ENCODE data around the gene ROBO3.

ROBO3 gene

DNA sequence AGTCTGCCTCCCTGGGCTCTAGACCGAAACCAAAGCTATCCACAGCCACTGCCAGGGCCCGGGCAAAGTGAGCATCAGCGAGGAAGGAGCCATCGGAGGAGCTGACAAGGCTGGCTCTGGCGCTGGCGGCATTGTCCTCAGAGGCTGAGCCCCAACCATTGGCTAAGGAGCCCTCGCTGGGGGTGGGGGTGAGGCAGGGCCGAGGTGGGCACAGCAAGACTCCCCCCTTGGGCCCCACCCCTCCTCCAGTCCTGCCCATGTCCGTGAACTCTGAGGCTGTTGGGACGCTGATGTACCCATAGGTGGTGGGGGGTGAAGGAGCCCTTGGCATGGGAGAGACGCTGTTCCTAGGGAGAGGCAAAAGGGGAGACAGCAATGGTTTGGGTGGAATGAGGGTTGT is 21.2 kb downstream of the ROBO3 start:
- H3K27ac ChIP-seq (replicated peaks) = no peak overlapping the region
- H3K27me3 ChIP-seq (ENCODE audit: insufficient read depth, poor library complexity, severe bottlenecking) = no peaks in the 10 kb centered on the region
- TF ChIP-seq SPI1 (IDR thresholded peaks at IDR 0.05; ENCODE audit: borderline replicate concordance, low read depth) (no peak), GABPA (IDR thresholded peaks at IDR 0.05; ENCODE audit: low read depth) (no peak), POLR2AphosphoS5 (IDR thresholded peaks at IDR 0.05; ENCODE audit: low read depth) (no peak)
- TF ChIP-seq, protein P1, sequence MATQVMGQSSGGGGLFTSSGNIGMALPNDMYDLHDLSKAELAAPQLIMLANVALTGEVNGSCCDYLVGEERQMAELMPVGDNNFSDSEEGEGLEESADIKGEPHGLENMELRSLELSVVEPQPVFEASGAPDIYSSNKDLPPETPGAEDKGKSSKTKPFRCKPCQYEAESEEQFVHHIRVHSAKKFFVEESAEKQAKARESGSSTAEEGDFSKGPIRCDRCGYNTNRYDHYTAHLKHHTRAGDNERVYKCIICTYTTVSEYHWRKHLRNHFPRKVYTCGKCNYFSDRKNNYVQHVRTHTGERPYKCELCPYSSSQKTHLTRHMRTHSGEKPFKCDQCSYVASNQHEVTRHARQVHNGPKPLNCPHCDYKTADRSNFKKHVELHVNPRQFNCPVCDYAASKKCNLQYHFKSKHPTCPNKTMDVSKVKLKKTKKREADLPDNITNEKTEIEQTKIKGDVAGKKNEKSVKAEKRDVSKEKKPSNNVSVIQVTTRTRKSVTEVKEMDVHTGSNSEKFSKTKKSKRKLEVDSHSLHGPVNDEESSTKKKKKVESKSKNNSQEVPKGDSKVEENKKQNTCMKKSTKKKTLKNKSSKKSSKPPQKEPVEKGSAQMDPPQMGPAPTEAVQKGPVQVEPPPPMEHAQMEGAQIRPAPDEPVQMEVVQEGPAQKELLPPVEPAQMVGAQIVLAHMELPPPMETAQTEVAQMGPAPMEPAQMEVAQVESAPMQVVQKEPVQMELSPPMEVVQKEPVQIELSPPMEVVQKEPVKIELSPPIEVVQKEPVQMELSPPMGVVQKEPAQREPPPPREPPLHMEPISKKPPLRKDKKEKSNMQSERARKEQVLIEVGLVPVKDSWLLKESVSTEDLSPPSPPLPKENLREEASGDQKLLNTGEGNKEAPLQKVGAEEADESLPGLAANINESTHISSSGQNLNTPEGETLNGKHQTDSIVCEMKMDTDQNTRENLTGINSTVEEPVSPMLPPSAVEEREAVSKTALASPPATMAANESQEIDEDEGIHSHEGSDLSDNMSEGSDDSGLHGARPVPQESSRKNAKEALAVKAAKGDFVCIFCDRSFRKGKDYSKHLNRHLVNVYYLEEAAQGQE (IDR thresholded peaks at IDR 0.05; ENCODE audit: insufficient replicate concordance, low read depth) = no peak
- TF ChIP-seq, protein P2, sequence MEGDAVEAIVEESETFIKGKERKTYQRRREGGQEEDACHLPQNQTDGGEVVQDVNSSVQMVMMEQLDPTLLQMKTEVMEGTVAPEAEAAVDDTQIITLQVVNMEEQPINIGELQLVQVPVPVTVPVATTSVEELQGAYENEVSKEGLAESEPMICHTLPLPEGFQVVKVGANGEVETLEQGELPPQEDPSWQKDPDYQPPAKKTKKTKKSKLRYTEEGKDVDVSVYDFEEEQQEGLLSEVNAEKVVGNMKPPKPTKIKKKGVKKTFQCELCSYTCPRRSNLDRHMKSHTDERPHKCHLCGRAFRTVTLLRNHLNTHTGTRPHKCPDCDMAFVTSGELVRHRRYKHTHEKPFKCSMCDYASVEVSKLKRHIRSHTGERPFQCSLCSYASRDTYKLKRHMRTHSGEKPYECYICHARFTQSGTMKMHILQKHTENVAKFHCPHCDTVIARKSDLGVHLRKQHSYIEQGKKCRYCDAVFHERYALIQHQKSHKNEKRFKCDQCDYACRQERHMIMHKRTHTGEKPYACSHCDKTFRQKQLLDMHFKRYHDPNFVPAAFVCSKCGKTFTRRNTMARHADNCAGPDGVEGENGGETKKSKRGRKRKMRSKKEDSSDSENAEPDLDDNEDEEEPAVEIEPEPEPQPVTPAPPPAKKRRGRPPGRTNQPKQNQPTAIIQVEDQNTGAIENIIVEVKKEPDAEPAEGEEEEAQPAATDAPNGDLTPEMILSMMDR (IDR thresholded peaks at IDR 0.05; ENCODE audit: insufficient read depth, low read length) = no peak
- H3K4me3 ChIP-seq (replicated peaks; ENCODE audit: insufficient read depth, low read length) = no peak overlapping the region
- DNase-seq (ENCODE audit: low read depth in 1 of 2, low spot score in 1 of 2) = no peak

DNA sequence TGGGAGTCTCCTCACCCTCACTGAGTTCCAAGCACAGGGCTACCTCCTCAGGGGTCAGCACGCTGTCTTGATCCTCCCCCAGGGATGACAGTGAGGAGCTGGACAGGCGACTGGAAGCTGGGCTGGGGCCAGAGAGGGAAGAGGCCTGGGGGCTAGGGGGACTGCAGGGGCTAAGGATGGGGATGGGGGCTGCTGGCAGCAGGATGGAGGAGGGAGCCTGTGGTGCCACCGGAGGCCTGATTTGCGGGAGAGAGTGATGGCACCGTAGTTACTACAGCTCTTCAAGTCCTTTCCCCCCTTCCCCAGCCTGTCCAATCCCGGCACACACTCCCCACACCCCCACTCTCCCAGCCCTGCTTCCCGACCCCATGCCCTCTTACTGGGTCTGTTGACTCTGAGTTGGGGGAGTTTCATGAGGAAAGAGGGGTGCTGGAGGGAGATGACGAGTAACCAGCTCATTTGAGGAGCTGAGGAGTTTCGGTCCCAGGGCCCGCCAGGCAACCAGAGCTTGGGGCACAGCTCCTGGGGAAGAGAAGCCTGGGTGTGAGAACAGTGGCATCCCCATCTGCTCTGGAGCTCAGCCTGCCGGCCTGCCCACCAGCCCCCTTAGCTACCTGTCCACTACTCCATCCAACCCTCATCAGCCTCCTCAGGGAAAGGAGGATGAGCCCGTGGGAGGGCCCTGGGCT is 21.9 kb downstream of the ROBO3 start:
- no peaks in the 10 kb centered on the region for H3K27me3 ChIP-seq (ENCODE audit: insufficient read depth, poor library complexity, severe bottlenecking)
- TF ChIP-seq GABPA (IDR thresholded peaks at IDR 0.05; ENCODE audit: low read depth) (no peak), SPI1 (IDR thresholded peaks at IDR 0.05; ENCODE audit: borderline replicate concordance, low read depth) (no peak), POLR2AphosphoS5 (IDR thresholded peaks at IDR 0.05; ENCODE audit: low read depth) (no peak)
- TF ChIP-seq, protein P2 (IDR thresholded peaks at IDR 0.05; ENCODE audit: insufficient read depth, low read length) = no peak
- TF ChIP-seq, protein P1 (IDR thresholded peaks at IDR 0.05; ENCODE audit: insufficient replicate concordance, low read depth) = no peak

DNA sequence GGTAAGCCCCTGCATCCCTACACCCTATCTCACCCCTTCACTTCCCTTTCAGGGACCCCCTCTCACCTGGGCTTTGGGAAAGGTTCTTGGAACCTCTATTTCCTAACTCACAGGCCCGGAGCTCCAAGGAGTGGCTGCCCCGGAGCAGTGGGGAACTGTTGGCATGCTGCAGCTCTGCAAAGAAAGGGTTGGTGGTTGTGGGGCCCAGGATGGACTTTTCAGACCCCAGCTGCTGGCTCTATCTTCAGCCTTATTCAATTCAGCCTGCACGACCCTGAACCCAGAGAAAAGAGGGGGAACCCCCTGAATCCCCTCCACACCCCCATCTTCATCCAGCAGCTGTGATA is 22.4 kb downstream of the ROBO3 start:
- DNase-seq (ENCODE audit: low read depth in 1 of 2, low spot score in 1 of 2) = no peak
- TF ChIP-seq GABPA (IDR thresholded peaks at IDR 0.05; ENCODE audit: low read depth) (no peak), SPI1 (IDR thresholded peaks at IDR 0.05; ENCODE audit: borderline replicate concordance, low read depth) (no peak), POLR2AphosphoS5 (IDR thresholded peaks at IDR 0.05; ENCODE audit: low read depth) (no peak)
- TF ChIP-seq, protein P2 (IDR thresholded peaks at IDR 0.05; ENCODE audit: insufficient read depth, low read length) = no peak
- TF ChIP-seq, protein P1 (IDR thresholded peaks at IDR 0.05; ENCODE audit: insufficient replicate concordance, low read depth) = no peak
- no peaks in the 10 kb centered on the region for H3K27me3 ChIP-seq (ENCODE audit: insufficient read depth, poor library complexity, severe bottlenecking)
- H3K4me3 ChIP-seq (replicated peaks; ENCODE audit: insufficient read depth, low read length) = no peak overlapping the region
- no peak overlapping the region for H3K27ac ChIP-seq (replicated peaks)

More for the DNA sequence above, 21.9 kb downstream of the ROBO3 start:
- Histone ChIP-seq H3K4me3 (replicated peaks; ENCODE audit: insufficient read depth, low read length) (no peak overlapping the region), H3K27ac (replicated peaks) (no peak overlapping the region)
- DNase-seq (ENCODE audit: low read depth in 1 of 2, low spot score in 1 of 2) = no peak
